GM19239 (cell line): ENCODE data around the gene PTPRN2.
"Not testable (repeated sequence)": the region's sequence is repeated elsewhere in the genome, so short reads cannot be mapped to it uniquely, and the experiment has no call there.

Experiments used
- DNase-seq: peaks from one replicate; pipeline ENCODE4 v3.0.0; 2011; ENCODE audit warnings: low spot score; ENCODE audit not compliant: insufficient read length
- FAIRE-seq: peaks from 2 replicates; lab custom pipeline; 2011; peaks lifted over from hg19 to GRCh38; lab: Jason Lieb, UNC

The PTPRN2 gene

DNA sequence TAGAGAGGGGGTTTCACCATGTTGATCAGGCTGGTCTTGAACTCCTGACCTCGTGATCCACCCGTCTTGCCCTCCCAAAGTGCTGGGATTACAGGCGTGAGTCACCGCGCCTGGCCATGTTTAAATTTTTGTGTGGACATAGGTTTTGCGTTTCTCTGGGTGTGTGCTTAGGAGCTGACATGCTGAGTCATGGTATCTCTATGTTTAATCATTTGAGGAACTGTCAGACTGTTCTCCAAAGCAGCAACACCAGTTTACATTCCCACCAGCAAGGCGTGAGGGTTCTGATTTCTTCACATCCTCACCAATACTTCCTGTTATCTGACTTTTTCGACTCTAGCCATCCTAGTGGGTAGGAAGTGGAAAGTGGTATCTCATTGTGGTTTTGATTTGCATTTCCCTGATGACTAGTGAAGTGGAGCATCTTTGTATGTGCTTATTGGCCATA lies 1097.1 kb downstream of the PTPRN2 start:
- DNase-seq, result no peak
- FAIRE-seq, result no peak

GRCh38 chr7:157489870-157490269 lies 1097.8 kb downstream of the PTPRN2 start:
- FAIRE-seq, DNase-seq: not testable (repeated sequence)
